ENCODE results near the gene MRPS27. TPM values are rescaled to one million over a fixed set of nuclear protein-coding genes. Genes with fewer than 3 reads are reported as not detected.
A peak's percentile ranks its signal among the peaks of the same experiment; 100 is the strongest.

Gene MRPS27
- total RNA-seq, 1 donor: 83.6 TPM

DNA sequence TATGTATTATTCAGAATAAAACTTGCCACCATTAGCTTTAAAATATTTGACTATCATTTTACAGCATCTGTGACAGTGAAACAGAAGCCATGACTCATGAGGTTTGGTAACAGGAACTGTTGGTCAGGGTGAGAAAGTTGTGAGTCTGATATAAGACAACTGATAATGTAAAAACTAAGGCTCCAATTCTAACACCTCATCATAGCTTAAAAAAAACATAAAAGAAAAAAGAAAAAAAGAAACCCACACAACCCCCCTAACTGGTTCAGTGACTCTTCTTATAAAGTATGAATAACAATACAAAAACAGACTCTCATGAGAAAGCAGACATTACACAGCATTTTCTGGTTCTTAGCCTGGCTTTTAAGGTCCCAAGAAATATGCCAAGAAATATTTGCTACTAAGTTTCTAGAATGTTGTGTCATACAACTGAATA lies 85.8 kb downstream of the MRPS27 start:
- DNase-seq (ENCODE audit: low read depth): peak; percentile 79
- no peak overlapping the region for H3K4me3 ChIP-seq (ENCODE audit: low read depth, low read length)
- TF ChIP-seq, protein P1, sequence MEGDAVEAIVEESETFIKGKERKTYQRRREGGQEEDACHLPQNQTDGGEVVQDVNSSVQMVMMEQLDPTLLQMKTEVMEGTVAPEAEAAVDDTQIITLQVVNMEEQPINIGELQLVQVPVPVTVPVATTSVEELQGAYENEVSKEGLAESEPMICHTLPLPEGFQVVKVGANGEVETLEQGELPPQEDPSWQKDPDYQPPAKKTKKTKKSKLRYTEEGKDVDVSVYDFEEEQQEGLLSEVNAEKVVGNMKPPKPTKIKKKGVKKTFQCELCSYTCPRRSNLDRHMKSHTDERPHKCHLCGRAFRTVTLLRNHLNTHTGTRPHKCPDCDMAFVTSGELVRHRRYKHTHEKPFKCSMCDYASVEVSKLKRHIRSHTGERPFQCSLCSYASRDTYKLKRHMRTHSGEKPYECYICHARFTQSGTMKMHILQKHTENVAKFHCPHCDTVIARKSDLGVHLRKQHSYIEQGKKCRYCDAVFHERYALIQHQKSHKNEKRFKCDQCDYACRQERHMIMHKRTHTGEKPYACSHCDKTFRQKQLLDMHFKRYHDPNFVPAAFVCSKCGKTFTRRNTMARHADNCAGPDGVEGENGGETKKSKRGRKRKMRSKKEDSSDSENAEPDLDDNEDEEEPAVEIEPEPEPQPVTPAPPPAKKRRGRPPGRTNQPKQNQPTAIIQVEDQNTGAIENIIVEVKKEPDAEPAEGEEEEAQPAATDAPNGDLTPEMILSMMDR (IDR thresholded peaks at IDR 0.05; ENCODE audit: insufficient read depth, low read length): no peak

DNA sequence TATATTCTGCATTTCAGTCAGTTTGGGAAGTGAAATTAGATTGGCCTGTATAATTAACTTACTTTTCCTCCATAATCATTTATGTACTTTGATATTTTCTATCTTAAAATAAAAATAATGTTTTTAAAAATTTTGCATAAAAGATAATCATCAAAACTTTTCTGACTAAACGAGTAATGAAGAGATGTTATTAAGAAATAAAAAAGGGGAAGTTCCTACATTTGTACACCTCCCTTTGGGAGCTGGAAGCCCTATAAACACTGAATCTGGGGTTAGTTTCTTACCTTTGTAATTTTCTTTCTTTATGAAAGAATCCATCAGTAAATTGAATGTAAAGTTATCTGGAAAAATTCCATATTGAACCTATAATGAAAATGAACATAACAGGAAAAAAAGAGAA lies 86.2 kb downstream of the MRPS27 start:
- DNase-seq (ENCODE audit: low read depth): no peak
- TF ChIP-seq, protein P1 (IDR thresholded peaks at IDR 0.05; ENCODE audit: insufficient read depth, low read length): no peak
- H3K4me3 ChIP-seq (ENCODE audit: low read depth, low read length): no peak overlapping the region

DNA sequence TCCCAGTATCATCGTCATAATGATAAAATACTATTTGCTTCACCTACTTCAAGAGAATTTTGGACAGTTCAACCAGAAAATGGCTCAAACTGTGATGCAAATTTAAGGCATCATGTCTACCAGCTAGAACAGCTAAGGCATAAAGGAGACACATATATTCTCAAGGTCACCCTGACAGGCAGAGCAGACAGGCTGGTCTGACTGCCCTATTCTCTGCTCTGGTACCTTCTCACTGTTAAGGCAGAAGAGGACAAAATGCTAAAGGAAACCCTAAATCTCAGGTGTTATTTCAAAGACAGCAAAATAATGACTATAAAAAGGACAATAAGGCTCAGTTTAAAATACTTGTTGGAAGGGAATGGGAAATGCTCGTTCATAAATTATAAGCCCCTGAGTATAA lies 87.2 kb downstream of the MRPS27 start:
- TF ChIP-seq, protein P1 (IDR thresholded peaks at IDR 0.05; ENCODE audit: insufficient read depth, low read length): no peak
- H3K4me3 ChIP-seq (ENCODE audit: low read depth, low read length): no peak overlapping the region
- DNase-seq (ENCODE audit: low read depth): no peak

DNA sequence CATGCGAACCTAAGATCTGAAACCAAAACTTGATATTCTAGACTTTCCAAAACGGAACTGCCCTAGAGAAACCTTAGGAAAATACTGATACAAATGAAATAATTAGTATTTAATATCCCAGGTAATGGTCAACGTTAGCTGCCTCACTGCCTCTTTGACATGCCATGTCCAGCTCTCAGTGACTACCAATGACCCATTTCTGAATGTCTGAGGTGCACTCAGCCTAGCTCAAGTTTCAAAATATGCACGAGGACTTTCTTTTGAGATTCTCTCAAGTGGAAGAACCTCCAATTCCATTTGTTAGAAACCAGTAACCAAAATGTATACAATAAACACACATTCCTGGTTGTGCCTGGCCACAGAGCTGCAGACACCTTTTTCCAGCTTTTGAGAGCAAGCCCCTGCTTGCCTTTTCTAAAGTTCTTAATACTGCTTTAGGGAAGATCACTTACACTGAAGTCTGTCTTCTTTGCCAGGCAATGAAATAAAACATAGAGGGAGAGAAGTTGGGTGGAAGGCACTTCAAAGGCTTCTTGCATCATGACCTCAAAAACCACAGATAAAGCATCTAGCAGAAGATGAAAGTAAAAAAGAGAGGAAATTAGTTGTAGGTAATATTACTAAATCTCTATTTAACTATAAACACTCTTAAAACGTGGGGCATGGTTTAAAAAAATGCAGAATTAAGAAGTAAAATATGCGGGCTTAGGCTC lies 87.9 kb downstream of the MRPS27 start:
- TF ChIP-seq, protein P1 (IDR thresholded peaks at IDR 0.05; ENCODE audit: insufficient read depth, low read length): no peak
- no peak overlapping the region for H3K4me3 ChIP-seq (ENCODE audit: low read depth, low read length)
- peak; percentile 43 for DNase-seq (ENCODE audit: low read depth)

DNA sequence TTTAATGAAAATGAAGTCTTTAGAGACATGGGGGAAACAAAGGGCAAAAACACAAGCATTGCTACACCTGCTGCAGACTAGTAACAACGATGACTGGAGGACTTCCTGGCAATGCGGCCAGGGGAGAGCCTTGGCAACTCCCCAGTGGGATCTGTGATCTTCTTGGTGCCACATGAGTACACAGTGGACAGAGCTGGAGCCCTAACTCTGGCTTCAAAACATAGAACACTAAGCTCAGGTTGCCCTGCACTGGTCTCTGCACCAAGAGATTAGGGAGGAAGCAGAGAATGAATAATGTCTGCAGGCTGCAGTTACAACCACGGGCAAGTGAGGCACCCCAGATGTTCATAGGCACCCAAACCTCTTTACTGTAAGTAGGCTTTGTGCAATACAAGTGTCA lies 91.1 kb downstream of the MRPS27 start:
- no peak overlapping the region for H3K4me3 ChIP-seq (ENCODE audit: low read depth, low read length)
- no peak for DNase-seq (ENCODE audit: low read depth)
- TF ChIP-seq, protein P1 (IDR thresholded peaks at IDR 0.05; ENCODE audit: insufficient read depth, low read length): no peak

DNA sequence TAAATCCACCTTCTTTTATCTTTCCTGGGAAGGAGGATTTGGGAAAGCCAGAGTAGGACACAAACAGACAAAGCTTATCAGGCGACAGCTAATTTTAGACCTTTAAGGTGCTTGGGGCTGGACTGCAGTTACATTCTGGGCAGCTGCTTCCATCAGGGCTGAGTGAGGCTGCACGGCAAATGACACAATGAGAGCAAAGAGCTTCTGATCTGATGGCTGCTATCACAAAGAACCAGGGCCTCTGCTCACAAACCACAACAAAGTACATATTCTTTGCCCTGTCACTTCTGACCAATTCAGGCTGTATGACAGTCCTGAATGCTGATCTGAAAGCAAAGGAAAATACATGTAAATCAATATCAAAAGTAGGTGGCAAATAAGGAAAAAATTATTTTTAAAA lies 93.1 kb downstream of the MRPS27 start:
- TF ChIP-seq, protein P1 (IDR thresholded peaks at IDR 0.05; ENCODE audit: insufficient read depth, low read length): no peak
- DNase-seq (ENCODE audit: low read depth): no peak
- no peak overlapping the region for H3K4me3 ChIP-seq (ENCODE audit: low read depth, low read length)

DNA sequence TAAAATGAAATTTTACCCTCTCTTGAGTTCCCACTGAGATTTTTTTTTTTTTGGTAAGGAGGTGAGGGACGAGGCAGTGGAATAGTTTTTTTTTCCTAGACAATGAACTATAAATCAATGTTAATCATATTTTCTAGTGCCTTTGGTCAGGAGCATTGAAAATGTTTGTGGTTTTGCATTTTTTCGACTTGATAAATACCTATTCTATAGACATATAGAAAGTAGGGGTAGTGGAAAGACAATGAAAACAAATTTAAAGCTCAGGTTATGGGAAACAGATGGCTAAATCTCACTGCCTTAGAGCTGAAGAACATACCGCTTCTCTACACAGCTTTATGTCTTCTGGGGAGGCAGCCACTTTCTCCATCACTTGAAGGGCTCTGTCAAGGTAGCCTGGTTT lies 94.3 kb downstream of the MRPS27 start:
- TF ChIP-seq, protein P1 (IDR thresholded peaks at IDR 0.05; ENCODE audit: insufficient read depth, low read length): no peak
- no peak overlapping the region for H3K4me3 ChIP-seq (ENCODE audit: low read depth, low read length)
- no peak for DNase-seq (ENCODE audit: low read depth)

Data from fibroblast of the aortic adventitia (primary cell).